ENCODE results near the gene BABAM2.

The BABAM2 gene

DNA sequence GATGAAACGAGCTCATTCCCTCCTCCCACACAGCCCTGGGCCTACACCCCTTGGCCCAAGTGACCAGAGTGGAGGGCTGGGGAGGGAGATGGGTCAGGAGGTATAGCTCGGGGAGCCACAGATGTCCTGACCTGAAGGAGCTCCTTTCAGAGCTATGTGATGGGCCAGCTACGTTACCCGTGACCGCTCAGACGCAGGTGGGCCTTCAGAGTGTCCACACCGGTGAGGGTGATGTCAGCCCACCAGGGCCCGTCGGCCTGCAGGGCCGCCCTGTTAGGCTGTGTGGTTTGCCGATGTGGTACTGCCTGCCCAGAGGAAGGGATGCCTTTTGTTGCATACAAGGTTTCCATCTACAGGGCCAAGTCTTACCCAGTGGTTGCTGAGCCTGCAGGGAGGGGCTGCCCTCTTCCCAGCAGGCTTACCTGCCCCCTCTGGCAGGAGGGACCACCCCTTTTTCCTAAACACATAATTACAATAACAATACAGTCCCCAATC is 460.3 kb downstream of the BABAM2 start:
- Mint-ChIP-seq H3K27ac (no peak overlapping the region), H3K4me1 (peaks cover 26% of the 10 kb centered on the region)

GRCh38 chr2:28351621-28352020 is 461.1 kb downstream of the BABAM2 start:
- Mint-ChIP-seq H3K27me3 (no peaks in the 10 kb centered on the region), H3K4me1 (peaks cover 26% of the 10 kb centered on the region), H3K27ac (no peak overlapping the region), H3K36me3 (no peaks in the 10 kb centered on the region), H3K9me3 (no peaks in the 10 kb centered on the region), H3K4me3 (no peak overlapping the region)

More for the DNA sequence above, 460.3 kb downstream of the BABAM2 start:
- no peaks in the 10 kb centered on the region for H3K27me3 Mint-ChIP-seq
- no peaks in the 10 kb centered on the region for H3K36me3 Mint-ChIP-seq
- H3K4me3 Mint-ChIP-seq = no peak overlapping the region
- no peaks in the 10 kb centered on the region for H3K9me3 Mint-ChIP-seq

- H3K36me3 Mint-ChIP-seq = no peaks in the 10 kb centered on the region
- H3K4me3 Mint-ChIP-seq = no peak overlapping the region
- no peaks in the 10 kb centered on the region for H3K27me3 Mint-ChIP-seq
- H3K9me3 Mint-ChIP-seq = no peaks in the 10 kb centered on the region
- peaks cover 25% of the 10 kb centered on the region for H3K4me1 Mint-ChIP-seq
- H3K27ac Mint-ChIP-seq = no peak overlapping the region
Observed at GRCh38 chr2:28352104-28352503, 461.6 kb downstream of the BABAM2 start.

DNA sequence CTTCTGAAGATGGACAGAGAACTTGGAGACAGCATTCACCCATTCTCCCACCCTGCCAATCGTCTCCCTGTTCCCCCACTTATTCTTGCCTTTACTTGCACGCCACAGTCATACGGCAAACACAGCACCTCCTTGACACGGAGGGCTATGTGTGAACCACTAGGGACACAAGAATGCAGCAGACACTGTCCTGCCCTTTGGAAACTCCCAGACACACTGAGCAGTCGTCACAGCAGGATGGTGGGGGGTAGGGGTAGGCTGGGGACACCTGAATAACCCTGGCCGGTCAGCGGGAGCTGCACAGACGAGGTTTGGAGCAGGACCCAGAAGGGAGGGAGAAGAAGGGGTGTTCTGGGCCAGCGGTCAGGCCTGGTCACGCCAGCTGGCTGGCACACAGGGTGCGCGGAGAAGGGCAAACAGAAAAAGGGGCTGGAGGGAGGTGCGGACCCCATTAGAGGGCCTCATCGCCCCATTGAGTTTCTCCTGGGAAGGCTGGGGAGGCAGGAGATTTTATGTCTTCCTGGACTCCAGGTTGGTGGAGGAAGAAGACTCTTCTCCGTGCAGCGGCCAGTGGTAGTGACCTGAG is 462.2 kb downstream of the BABAM2 start:
- H3K4me3 Mint-ChIP-seq = no peak overlapping the region
- H3K27me3 Mint-ChIP-seq = no peaks in the 10 kb centered on the region
- no peaks in the 10 kb centered on the region for H3K9me3 Mint-ChIP-seq
- H3K27ac Mint-ChIP-seq = no peak overlapping the region
- peaks cover 20% of the 10 kb centered on the region for H3K4me1 Mint-ChIP-seq
- no peaks in the 10 kb centered on the region for H3K36me3 Mint-ChIP-seq

DNA sequence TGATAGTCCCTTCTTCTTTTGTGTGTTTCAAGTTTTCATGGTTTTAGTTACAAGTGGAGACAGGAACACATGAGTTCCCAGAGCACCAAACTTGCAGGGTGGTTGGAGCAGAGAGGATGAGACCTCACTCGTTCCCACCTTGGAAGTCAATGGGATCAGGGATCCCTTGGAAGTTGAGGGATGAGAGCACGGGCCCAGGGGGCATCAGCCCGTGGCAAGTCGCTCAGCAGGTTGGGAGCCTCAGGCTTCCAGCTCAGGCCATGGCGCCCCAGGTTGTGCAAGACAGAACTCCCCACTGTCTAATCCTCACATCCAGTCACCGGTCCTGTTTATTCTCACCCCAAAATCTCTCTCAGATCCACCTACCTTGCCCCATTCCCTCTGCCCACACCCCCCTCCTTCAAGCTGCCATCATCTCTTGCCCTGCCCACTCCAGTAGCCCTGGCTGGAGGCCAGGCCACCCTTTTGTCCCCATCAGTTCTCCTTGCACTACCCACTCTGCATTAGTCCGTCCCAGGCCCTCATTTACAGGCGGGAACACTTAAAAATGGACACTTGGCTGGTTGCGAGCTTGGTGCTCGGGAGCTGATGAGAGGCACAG is 464.5 kb downstream of the BABAM2 start:
- no peaks in the 10 kb centered on the region for H3K9me3 Mint-ChIP-seq
- peaks cover 20% of the 10 kb centered on the region for H3K4me1 Mint-ChIP-seq
- H3K4me3 Mint-ChIP-seq = no peak overlapping the region
- no peaks in the 10 kb centered on the region for H3K27me3 Mint-ChIP-seq
- no peak overlapping the region for H3K27ac Mint-ChIP-seq
- H3K36me3 Mint-ChIP-seq = no peaks in the 10 kb centered on the region

- H3K27me3 Mint-ChIP-seq = no peaks in the 10 kb centered on the region
Observed at GRCh38 chr2:28355521-28356094, 465.1 kb downstream of the BABAM2 start.

GRCh38 chr2:28356095-28356911 is 465.8 kb downstream of the BABAM2 start:
- Mint-ChIP-seq H3K27me3 (no peaks in the 10 kb centered on the region), H3K36me3 (no peaks in the 10 kb centered on the region), H3K9me3 (no peaks in the 10 kb centered on the region), H3K4me1 (peaks cover 29% of the 10 kb centered on the region), H3K27ac (no peak overlapping the region), H3K4me3 (no peak overlapping the region)

More at GRCh38 chr2:28355521-28356094, 465.1 kb downstream of the BABAM2 start:
- no peaks in the 10 kb centered on the region for H3K36me3 Mint-ChIP-seq
- no peaks in the 10 kb centered on the region for H3K9me3 Mint-ChIP-seq
- no peak overlapping the region for H3K4me3 Mint-ChIP-seq
- no peak overlapping the region for H3K27ac Mint-ChIP-seq
- peaks cover 23% of the 10 kb centered on the region for H3K4me1 Mint-ChIP-seq

DNA sequence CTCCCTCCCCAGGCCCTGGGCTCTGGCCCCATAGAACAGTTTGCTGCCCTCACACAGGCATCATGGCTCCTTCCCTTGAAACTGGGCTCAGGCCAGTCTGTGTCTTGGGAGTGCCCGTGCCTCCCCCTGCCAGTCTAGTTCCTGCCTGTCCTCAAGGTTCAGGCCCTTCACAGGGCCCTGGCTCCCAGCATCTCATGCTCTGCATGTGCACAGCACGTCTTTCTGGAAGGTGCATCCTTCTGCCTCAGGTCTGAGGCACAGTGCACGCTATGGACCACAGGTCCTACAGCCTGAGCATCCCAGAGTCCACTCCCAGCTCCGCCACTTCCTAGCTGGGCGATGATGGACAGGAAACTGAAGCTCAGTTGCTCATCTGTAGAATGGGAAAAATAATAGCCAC is 466.5 kb downstream of the BABAM2 start:
- Mint-ChIP-seq H3K27me3 (no peaks in the 10 kb centered on the region), H3K36me3 (no peaks in the 10 kb centered on the region), H3K4me1 (peaks cover 34% of the 10 kb centered on the region), H3K9me3 (no peaks in the 10 kb centered on the region), H3K4me3 (no peak overlapping the region), H3K27ac (no peak overlapping the region)

DNA sequence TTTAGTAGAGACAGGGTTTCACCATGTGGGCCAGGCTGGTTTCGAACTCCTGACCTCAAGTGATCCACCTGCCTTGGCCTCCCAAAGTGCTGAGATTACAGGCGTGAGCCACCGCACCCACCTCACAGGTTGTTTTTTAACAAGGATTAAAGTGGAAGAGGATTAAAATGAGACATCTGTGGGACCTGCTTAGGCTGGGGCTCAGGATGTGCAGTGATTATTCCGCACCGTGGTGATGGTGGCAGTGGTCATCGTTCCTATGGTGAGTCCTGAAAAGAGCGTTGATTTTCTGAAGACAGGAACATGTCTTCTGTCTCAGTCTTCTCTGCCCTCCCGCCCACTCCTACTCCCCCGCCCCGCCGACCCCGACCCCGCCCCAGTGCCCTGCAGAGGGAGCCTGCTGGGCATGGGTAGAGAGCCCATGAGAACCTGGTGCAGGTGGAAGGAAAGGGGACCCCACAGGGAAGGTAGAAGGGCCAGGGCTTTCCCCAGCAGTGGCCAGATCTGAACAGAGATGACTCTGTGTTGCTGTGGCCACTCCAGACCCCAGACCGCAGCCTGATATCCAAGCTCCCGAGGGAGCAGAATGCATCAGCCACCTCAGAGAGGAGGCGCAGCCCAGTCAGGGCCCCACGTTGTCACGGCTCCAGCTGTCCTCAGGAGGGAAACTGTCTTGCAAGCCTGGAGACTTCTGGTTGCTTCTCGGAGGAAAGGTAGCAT is 467.6 kb downstream of the BABAM2 start:
- Mint-ChIP-seq H3K27me3 (no peaks in the 10 kb centered on the region), H3K36me3 (no peaks in the 10 kb centered on the region), H3K4me1 (peaks cover 44% of the 10 kb centered on the region), H3K9me3 (no peaks in the 10 kb centered on the region), H3K27ac (no peak overlapping the region), H3K4me3 (no peak overlapping the region)

GRCh38 chr2:28358668-28359201 is 468.2 kb downstream of the BABAM2 start:
- no peaks in the 10 kb centered on the region for H3K9me3 Mint-ChIP-seq
- H3K4me1 Mint-ChIP-seq = peaks cover 47% of the 10 kb centered on the region
- no peak overlapping the region for H3K27ac Mint-ChIP-seq
- H3K4me3 Mint-ChIP-seq = peak overlapping the region; percentile 74
- no peaks in the 10 kb centered on the region for H3K36me3 Mint-ChIP-seq
- H3K27me3 Mint-ChIP-seq = no peaks in the 10 kb centered on the region

- peaks cover 52% of the 10 kb centered on the region for H3K4me1 Mint-ChIP-seq
- H3K9me3 Mint-ChIP-seq = no peaks in the 10 kb centered on the region
- H3K4me3 Mint-ChIP-seq = peak overlapping the region; percentile 74
- no peaks in the 10 kb centered on the region for H3K36me3 Mint-ChIP-seq
- H3K27me3 Mint-ChIP-seq = no peaks in the 10 kb centered on the region
- H3K27ac Mint-ChIP-seq = peak overlapping the region; percentile 92
Observed at GRCh38 chr2:28359222-28360057, 468.9 kb downstream of the BABAM2 start.

- Mint-ChIP-seq H3K9me3 (no peaks in the 10 kb centered on the region), H3K4me3 (peak overlapping the region; percentile 30), H3K27ac (peak overlapping the region; percentile 55), H3K36me3 (no peaks in the 10 kb centered on the region), H3K4me1 (peaks cover 59% of the 10 kb centered on the region), H3K27me3 (no peaks in the 10 kb centered on the region)
Observed at GRCh38 chr2:28360058-28360717, 469.7 kb downstream of the BABAM2 start.

- Mint-ChIP-seq H3K27ac (peak overlapping the region; percentile 41), H3K36me3 (no peaks in the 10 kb centered on the region), H3K4me1 (peaks cover 66% of the 10 kb centered on the region), H3K4me3 (peak overlapping the region; percentile 30), H3K27me3 (no peaks in the 10 kb centered on the region), H3K9me3 (no peaks in the 10 kb centered on the region)
Observed at GRCh38 chr2:28360718-28361293, 470.3 kb downstream of the BABAM2 start.

Measured in activated naive CD4-positive, alpha-beta T cell treated with anti-CD3 and anti-CD28 coated beads, Interleukin-2, amount 50 U/mL, for 24 hours (primary cell).